ENCODE measurements around the gene RNU1-4. TPM values are rescaled to one million over a fixed set of nuclear protein-coding genes. Genes with fewer than 3 reads are reported as not detected.
"Not testable (repeated sequence)": the region's sequence is repeated elsewhere in the genome, so short reads cannot be mapped to it uniquely, and the experiment has no call there.

The RNU1-4 gene
- total RNA-seq, 2 experiments from 2014 or later = 907 to 1,003 TPM

DNA sequence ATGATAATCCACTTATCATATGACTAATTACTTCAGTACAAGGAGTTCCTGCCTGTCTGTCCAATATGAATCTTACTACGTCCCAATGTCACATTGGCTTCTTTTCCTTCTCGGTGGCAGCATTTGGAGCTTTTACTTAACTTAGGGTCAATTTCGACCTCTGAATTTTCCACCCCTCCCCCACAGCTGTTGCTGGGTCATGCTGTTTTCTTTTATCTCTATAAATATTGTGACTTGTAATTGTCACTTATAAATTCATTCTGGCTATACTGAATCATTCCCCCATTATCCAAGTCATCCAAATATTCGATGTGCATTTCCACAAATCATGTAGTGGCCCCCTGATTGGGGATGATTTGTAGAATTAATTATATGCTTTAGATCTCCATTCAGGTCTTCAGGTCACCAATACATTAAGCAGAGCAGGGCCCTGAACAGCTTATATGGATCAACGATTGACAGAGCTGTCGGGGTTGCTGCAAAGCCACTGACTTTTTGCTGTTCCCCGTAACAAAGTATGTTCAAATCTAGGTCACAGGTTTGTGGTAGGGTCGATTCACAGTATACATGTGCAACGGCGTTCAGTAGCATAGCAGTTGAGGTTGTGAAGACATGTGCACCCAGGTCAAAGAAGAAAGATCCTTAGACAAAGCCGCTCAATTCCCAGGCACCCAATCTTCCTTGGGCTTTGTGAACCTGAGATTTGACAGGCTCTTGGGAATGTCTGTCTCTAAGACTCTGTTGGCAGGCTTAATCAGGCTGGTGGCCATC is 18.3 kb upstream of the RNU1-4 start:
- ChIA-PET POLR2A (interaction anchor here (0.6 kb wide), 1 partner anchor 222 kb away, joined by 3 read pairs; no protein-coding TSS in a partner anchor), CTCF (interaction anchor here (1.0 to 1.8 kb wide), 2 partner anchors 14 to 101 kb away, joined by 4 to 5 read pairs; no protein-coding TSS in a partner anchor)

GRCh38 chr1:16724718-16725438 is 15.4 kb upstream of the RNU1-4 start:
- POLR2A ChIA-PET = no interaction called here
- CTCF ChIA-PET = no interaction called here

- CTCF ChIA-PET = interaction anchor here (1.2 kb wide), 1 partner anchor 26 kb away, joined by 3 read pairs; no protein-coding TSS in a partner anchor
- POLR2A ChIA-PET = not testable (repeated sequence)
Measured at GRCh38 chr1:16725439-16726245, 14.7 kb upstream of the RNU1-4 start.

GRCh38 chr1:16727190-16728111 is 12.9 kb upstream of the RNU1-4 start:
- POLR2A ChIA-PET = interaction anchor here (0.8 to 1.2 kb wide), 6 partner anchors 27 to 214 kb away, joined by 3 to 5 read pairs (median 3); partner anchors contain the start of gene RNU1-2
- CTCF ChIA-PET = interaction anchor here (0.6 to 1.4 kb wide), 7 partner anchors 11 to 188 kb away, joined by 3 to 8 read pairs (median 4); no protein-coding TSS in a partner anchor

DNA sequence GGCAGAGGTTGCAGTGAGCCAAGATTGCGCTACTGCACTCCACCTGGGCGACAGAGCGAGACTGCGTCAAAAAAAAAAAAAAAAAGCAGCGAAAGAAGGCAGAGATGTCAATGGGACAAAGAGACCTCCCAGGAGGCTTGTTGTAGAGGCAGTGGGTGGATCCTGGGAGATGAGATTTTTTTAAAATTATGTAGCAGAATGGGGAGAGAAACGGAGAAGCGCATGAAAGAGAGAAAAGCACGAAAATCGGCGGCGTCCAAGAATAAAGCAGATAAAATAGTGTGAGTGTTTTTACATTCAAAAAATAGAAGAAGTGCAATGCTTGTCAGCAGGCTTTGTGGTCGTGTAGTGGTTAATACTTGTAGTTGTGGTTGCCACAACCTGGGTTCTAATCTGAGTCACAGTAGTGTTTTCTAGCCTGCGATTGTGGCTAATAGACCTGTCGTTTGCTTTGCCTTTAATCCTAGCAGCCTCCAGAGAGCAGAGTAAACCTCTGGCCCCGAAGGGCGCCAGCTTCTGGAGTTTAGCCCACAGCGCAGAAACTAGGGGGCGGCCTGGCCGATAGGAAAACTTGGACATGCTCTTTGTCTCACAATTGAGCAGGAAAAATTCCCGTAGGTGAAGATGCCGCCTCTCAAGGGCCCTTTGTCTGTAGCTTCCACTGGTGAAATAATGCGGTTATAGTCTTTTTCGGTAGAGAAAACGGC is 11.9 kb upstream of the RNU1-4 start:
- POLR2A ChIA-PET = interaction anchor here (1.2 kb wide), 1 partner anchor 27 kb away, joined by 3 read pairs; no protein-coding TSS in a partner anchor
- CTCF ChIA-PET = not testable (repeated sequence)

GRCh38 chr1:16732254-16732896 is 7.9 kb upstream of the RNU1-4 start:
- CTCF ChIA-PET, POLR2A ChIA-PET: not testable (repeated sequence)

- CTCF ChIA-PET, POLR2A ChIA-PET: not testable (repeated sequence)
Measured at GRCh38 chr1:16741230-16741629, 914 bp downstream of the RNU1-4 start.

DNA sequence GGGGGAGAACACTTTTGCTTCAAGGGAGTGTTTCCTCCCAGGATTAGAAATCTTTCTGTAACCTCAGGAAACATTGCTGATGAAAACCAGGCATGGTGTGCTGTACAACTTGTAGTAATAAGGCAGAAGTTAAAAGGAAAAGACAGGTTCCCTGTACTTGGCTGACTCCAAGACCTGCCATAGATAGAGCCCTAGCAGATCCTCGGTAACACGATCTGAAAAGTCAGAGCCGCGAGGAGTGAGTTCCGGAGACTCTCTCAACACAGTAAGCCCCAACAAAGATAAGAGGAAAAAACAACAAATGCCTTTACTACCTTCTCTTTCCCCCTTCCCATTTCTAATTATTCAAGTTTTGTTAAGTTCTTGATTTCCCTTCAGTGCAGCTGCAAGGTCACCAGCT is 7.3 kb downstream of the RNU1-4 start:
- CTCF ChIA-PET, POLR2A ChIA-PET: not testable (repeated sequence)

DNA sequence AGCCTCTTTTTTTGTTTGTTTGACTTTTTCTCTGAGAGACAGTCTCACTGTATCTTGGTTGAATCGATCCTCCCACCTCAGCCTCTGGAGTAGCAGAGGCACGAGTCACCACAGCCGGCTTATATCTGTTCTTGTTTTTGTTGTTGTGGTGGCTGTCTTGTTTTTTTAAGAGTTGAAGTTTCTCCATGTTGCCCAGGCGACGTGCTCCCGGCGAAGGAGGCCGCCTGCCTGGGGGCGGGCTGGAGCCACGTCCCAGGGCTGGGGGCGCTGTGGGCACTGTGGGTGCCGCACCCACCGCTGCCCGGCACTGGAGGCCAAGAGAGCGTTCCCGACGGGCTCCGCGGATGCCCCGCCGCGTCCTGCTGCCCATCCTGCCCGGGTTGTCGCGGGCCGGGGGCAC is 8.4 kb downstream of the RNU1-4 start:
- CTCF ChIA-PET, POLR2A ChIA-PET: not testable (repeated sequence)

DNA sequence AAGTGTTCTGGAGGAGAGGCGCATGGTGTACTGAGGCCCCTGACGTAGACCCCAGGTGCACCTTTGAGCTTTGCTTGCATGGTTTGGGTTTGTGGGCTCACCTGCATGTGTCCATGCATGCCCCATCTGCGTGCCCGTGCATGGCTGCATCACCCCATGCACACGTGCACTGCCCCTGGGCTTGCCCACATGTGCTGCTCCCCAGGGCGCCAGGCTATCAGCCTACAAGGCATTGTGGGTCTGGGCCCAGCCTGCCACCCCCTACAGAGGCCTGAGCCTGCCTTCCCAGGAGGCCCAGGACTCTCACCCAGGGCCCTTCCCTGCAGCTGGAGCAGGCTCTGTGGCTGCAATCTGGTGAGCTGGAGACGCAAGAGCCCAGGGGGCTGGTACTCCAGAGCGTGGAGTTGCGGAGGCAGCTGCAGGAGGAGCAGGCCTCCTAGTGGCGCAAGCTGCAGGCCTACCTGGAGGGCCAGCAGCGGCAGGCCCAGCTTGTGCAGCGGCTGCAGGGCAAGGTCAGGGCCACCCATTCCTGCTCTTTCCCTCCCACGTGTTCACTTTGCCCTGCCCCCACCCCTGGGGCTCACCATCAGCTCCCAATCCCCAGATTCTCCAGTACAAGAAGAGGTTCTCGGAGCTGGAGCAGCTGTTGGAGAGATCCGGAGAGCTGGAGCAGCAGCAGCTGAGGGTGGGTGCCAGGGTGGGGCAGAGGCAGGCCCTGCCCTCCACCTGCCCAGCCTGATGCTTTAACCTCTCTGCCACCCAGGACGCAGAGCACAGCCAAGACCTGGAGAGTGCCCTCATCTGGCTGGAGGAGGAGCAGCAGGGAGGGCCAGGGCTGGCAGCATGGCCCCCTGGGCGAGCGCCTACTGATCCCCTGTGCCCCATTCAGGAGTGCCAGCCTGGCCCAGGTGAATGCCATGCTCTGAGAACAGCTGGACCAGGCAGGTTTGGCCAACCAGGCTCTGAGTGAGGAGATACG is 9.9 kb downstream of the RNU1-4 start:
- POLR2A ChIA-PET, CTCF ChIA-PET: not testable (repeated sequence)

DNA sequence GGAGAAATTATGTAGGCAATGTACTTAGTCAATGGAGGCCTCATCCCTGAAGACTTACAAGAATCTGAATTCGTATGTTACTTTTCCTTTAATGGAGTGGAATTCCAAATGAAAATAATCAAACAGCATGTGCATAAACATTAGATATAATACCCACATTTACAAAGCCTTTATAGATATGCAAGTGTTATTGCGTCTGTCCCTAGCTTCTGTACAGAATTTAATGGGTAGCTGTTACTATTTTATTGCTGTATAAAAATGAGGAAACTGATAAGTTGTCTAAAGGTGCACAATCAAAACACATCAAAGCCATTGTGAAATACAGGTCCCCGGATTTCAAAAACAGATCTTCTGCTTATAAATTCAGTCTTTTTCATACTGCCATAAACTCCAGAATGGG is 12.5 kb downstream of the RNU1-4 start:
- CTCF ChIA-PET, POLR2A ChIA-PET: not testable (repeated sequence)

DNA sequence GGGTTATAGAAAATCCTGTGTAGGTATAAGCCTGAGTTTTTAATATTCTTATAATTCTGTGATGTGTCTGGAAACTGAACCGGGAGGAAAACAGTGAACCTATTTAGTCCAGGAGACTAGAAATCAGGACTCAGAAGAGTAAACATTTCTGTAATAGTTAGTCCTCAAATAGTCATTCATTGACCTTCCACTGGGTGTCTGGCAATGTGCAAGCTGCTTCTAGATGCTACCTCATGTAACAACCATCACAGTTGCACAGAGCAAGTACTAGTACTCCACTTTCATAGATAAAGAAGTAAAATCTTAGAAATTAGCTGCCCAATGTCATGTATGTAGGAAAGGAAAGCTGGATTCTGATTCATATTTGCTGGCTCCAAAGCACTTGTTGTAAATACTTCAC is 15.1 kb downstream of the RNU1-4 start:
- CTCF ChIA-PET = interaction anchor here (0.5 kb wide), 1 partner anchor 471 kb away, joined by 3 read pairs; no protein-coding TSS in a partner anchor
- POLR2A ChIA-PET = interaction anchor here (0.8 kb wide), 1 partner anchor 28 kb away, joined by 3 read pairs; no protein-coding TSS in a partner anchor

GRCh38 chr1:16755932-16756331 is 15.6 kb downstream of the RNU1-4 start:
- CTCF ChIA-PET = interaction anchor here (0.5 kb wide), 1 partner anchor 471 kb away, joined by 3 read pairs; no protein-coding TSS in a partner anchor
- POLR2A ChIA-PET = not testable (repeated sequence)

DNA sequence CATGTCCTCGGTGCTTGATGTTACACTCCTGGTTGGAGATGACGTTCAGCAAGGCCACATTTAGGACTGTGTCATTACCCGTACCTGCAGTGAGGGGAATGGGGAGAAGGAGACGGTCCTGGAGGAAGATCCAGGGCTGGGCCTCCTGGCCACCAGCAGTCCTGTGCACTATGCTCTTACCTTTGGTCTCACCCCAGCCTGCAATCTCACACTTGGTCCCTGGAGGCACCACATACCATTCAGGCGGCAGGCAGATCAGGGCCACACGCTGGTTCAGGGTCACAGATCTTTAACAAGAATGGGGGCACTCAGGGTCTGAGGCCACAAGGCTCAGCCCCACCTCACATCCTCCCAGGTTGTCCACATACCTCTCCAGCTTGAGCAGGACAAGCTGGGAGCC is 17.3 kb downstream of the RNU1-4 start:
- CTCF ChIA-PET, POLR2A ChIA-PET: not testable (repeated sequence)

DNA sequence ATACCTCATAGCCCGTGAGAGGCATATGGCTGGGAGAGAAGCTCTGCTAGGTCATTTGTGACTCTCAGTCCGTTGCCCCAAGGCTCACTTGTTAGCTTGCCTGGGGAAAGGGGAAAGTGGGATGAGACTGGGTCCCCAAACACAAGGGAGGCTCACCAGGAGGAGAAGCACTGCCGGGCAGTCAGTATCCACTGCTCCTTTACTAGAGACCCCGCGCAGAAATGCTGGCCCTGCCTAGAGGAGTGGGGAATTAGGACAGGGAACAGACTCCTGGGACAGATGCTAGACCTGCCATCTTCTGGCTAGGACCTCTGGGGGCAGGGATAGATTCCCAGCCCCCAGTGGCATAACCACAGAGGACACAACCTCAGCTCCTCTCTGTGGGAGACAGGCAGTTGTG is 17.7 kb downstream of the RNU1-4 start:
- POLR2A ChIA-PET, CTCF ChIA-PET: not testable (repeated sequence)

- POLR2A ChIA-PET, CTCF ChIA-PET: not testable (repeated sequence)
Measured at GRCh38 chr1:16759041-16759493, 18.8 kb downstream of the RNU1-4 start.

All from activated CD8-positive, alpha-beta memory T cell treated with anti-CD3 and anti-CD28 coated beads for 36 hours (primary cell).